Suprapubic skin (tissue), 4 donors: ENCODE measurements around the gene PPBP.

Experiments
- POLR2A ChIP-seq, 2 donors: fragments of 450-650 bp; IDR thresholded peaks; one replicate each; pipeline ENCODE4 v1.6.1; 2017; ENCODE audit warnings: antibody characterized with exemption in 2 of 2, mild to moderate bottlenecking in 2 of 2, moderate library complexity in 2 of 2
- POLR2AphosphoS5 ChIP-seq, 3 donors: sonication (generic); formaldehyde crosslinking; IDR thresholded peaks; one replicate each; pipeline ENCODE4 v1.6.1; 2017; ENCODE audit warnings: antibody characterized with exemption in 3 of 3
- TF ChIP-seq, protein P1 (sequence below), 2 donors: fragments of 200-600 bp in 1 of 2; fragments of 450-650 bp in 1 of 2; sonication (generic) in 1 of 2; IDR thresholded peaks; one replicate each; pipeline ENCODE4 v1.5.1; 2016 to 2019; ENCODE audit warnings: antibody characterized with exemption in 2 of 2, mild to moderate bottlenecking in 1 of 2, moderate library complexity in 1 of 2

DNA sequence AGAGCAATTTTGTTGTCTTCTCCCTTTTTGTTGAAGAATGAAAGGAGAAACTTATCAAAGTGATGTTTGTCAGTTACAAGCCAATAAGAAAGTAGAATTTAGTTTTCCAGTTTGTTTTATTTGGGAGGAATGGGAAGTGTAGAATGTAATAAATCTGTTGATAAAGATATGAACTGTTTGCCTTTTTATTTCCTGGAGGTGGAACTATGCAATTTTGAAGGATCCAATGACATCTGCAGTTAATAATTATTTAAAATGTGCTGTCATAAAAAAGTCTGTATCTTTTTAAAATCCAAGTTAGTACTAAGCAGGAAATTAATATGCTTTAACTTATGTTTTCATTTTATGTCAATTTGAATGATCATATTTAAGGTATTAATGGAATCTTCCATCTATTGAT, 51.0 kb downstream of the PPBP start:
- TF ChIP-seq, protein P1, sequence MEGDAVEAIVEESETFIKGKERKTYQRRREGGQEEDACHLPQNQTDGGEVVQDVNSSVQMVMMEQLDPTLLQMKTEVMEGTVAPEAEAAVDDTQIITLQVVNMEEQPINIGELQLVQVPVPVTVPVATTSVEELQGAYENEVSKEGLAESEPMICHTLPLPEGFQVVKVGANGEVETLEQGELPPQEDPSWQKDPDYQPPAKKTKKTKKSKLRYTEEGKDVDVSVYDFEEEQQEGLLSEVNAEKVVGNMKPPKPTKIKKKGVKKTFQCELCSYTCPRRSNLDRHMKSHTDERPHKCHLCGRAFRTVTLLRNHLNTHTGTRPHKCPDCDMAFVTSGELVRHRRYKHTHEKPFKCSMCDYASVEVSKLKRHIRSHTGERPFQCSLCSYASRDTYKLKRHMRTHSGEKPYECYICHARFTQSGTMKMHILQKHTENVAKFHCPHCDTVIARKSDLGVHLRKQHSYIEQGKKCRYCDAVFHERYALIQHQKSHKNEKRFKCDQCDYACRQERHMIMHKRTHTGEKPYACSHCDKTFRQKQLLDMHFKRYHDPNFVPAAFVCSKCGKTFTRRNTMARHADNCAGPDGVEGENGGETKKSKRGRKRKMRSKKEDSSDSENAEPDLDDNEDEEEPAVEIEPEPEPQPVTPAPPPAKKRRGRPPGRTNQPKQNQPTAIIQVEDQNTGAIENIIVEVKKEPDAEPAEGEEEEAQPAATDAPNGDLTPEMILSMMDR (IDR thresholded peaks at IDR 0.05), result no peak
- no peak for TF ChIP-seq POLR2AphosphoS5 (IDR thresholded peaks at IDR 0.05)
- no peak for TF ChIP-seq POLR2A (IDR thresholded peaks at IDR 0.05)
